Natural killer cell (primary cell): Measurements from ENCODE around the gene GSN. TPM values are rescaled to one million over a fixed set of nuclear protein-coding genes. Genes with fewer than 3 reads are reported as not detected.

ENCODE experiments used
- ATAC-seq, 3 donors: fragments of 150-1000 bp in 2 of 3; fragments of 200-7000 bp in 1 of 3; cut with Tn5 transposase; 1 replicate in 1 of 3; 2 replicates in 2 of 3; pipeline ENCODE4 v1.10.0; 2021; ENCODE audit warnings: mild to moderate bottlenecking in 2 of 3, moderate library complexity in 2 of 3
- DNase-seq, 2 donors: peaks; one replicate each; pipeline versions ENCODE4 v3.0.0 to v3.0.0-alpha.2; 2013 to 2021; ENCODE audit warnings: mixed read lengths in 1 of 2
- H3K27ac ChIP-seq: one replicate; pipeline ENCODE4 v1.5.1; 2013; ENCODE audit warnings: mild to moderate bottlenecking, low read length
- H3K27me3 ChIP-seq: one replicate; pipeline ENCODE4 v1.6.1; 2013; ENCODE audit warnings: low read length; ENCODE audit not compliant: control insufficient read depth, insufficient read depth
- H3K36me3 ChIP-seq: one replicate; pipeline ENCODE4 v1.6.1; 2013; ENCODE audit warnings: low read length; ENCODE audit not compliant: control insufficient read depth, insufficient read depth
- H3K4me1 ChIP-seq: one replicate; pipeline ENCODE4 v1.6.1; 2013; ENCODE audit warnings: low read length; ENCODE audit not compliant: control insufficient read depth, insufficient read depth
- H3K4me3 ChIP-seq: one replicate; pipeline ENCODE4 v1.5.1; 2013; ENCODE audit warnings: low read length
- H3K9me3 ChIP-seq: one replicate; pipeline ENCODE4 v1.6.1; 2013; ENCODE audit warnings: low read length; ENCODE audit not compliant: control insufficient read depth, insufficient read depth
- H3K27ac Mint-ChIP-seq, 2 donors: one replicate each; pipeline ENCODE4 v1.8.0; 2022; ENCODE audit warnings: mild to moderate bottlenecking in 2 of 2, mixed read lengths in 2 of 2, moderate library complexity in 1 of 2
- H3K27me3 Mint-ChIP-seq, 2 donors: one replicate each; pipeline ENCODE4 v1.8.0; 2022; ENCODE audit warnings: low read depth in 2 of 2, mixed read lengths in 2 of 2
- H3K36me3 Mint-ChIP-seq: one replicate; pipeline ENCODE4 v1.8.0; 2022; ENCODE audit warnings: mixed read lengths
- H3K4me1 Mint-ChIP-seq, 2 donors: one replicate each; pipeline ENCODE4 v1.8.0; 2022; ENCODE audit warnings: mixed read lengths in 2 of 2
- H3K4me3 Mint-ChIP-seq: one replicate; pipeline ENCODE4 v1.8.0; 2022; ENCODE audit warnings: mild to moderate bottlenecking, moderate library complexity, mixed read lengths
- H3K9me3 Mint-ChIP-seq, 2 donors: one replicate each; pipeline ENCODE4 v1.8.0; 2022; ENCODE audit warnings: mixed read lengths in 2 of 2
- WGBS: methylation state at CpG from one replicate; pipeline ENCODE4 v1.1.7; 2013; ENCODE audit warnings: missing lambda C conversion rate; ENCODE audit not compliant: insufficient coverage; 5-methylcytosine and 5-hydroxymethylcytosine counted together
- intact Hi-C: fragments of 100-400 bp; cut with micrococcal nuclease; formaldehyde crosslinking; loops from one replicate; pipeline ENCODE4 v1.14.2; 2022
- total RNA-seq, 4 donors: library from RNA; stranded (reverse); fragments of 120-200 nt in 1 of 4; gene quantifications; one replicate each; pipeline versions ENCODE4 v1.2.3 to v1.2.4, GENCODE V29; 2013 to 2022
- TF ChIP-seq, protein P1 (sequence below): fragments of 200-600 bp; IDR thresholded peaks from one replicate; pipeline ENCODE4 v1.8.0; 2022; ENCODE audit warnings: antibody characterized with exemption

Gene GSN
- total RNA-seq, 3 donors from 2014 or later (not counting 1 experiment from before 2014, with no cell fraction given) = 92.9 to 103 (median 103) TPM

GRCh38 chr9:121268851-121269641 is 1.1 kb downstream of the GSN start:
- H3K36me3 ChIP-seq = no peaks in the 10 kb centered on the region
- no peaks in the 10 kb centered on the region for H3K9me3 ChIP-seq
- no peaks in the 10 kb centered on the region for H3K9me3 Mint-ChIP-seq
- H3K4me1 ChIP-seq = peaks cover 59% of the 10 kb centered on the region
- WGBS = 25% methylated on average over 10 of the region's 12 CpGs
- peak overlapping the region; percentile 86 for H3K4me3 ChIP-seq
- intact Hi-C loops = no loop called here
- no peaks in the 10 kb centered on the region for H3K27me3 Mint-ChIP-seq
- DNase-seq (no peak), ATAC-seq (peak; percentile 30 to 47 (median 38))
- no peaks in the 10 kb centered on the region for H3K36me3 Mint-ChIP-seq
- H3K27me3 ChIP-seq = no peaks in the 10 kb centered on the region
- peak overlapping the region; percentile 26 for H3K27ac ChIP-seq
- H3K4me3 Mint-ChIP-seq = peak overlapping the region; percentile 94
- TF ChIP-seq, protein P1, sequence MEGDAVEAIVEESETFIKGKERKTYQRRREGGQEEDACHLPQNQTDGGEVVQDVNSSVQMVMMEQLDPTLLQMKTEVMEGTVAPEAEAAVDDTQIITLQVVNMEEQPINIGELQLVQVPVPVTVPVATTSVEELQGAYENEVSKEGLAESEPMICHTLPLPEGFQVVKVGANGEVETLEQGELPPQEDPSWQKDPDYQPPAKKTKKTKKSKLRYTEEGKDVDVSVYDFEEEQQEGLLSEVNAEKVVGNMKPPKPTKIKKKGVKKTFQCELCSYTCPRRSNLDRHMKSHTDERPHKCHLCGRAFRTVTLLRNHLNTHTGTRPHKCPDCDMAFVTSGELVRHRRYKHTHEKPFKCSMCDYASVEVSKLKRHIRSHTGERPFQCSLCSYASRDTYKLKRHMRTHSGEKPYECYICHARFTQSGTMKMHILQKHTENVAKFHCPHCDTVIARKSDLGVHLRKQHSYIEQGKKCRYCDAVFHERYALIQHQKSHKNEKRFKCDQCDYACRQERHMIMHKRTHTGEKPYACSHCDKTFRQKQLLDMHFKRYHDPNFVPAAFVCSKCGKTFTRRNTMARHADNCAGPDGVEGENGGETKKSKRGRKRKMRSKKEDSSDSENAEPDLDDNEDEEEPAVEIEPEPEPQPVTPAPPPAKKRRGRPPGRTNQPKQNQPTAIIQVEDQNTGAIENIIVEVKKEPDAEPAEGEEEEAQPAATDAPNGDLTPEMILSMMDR = no peak
- peaks cover 58 to 59% of the 10 kb centered on the region in 2 donors for H3K4me1 Mint-ChIP-seq
- peak overlapping the region; percentile 83 to 93 for H3K27ac Mint-ChIP-seq

GRCh38 chr9:121269642-121270254 is 1.8 kb downstream of the GSN start:
- no peaks in the 10 kb centered on the region for H3K27me3 ChIP-seq
- peaks cover 58 to 64% of the 10 kb centered on the region in 2 donors for H3K4me1 Mint-ChIP-seq
- peak overlapping the region; percentile 94 for H3K4me3 Mint-ChIP-seq
- DNase-seq = no peak
- TF ChIP-seq, protein P1 = no peak
- H3K36me3 ChIP-seq = no peaks in the 10 kb centered on the region
- 57% methylated on average over 5 of the region's 5 CpGs for WGBS
- H3K4me1 ChIP-seq = peaks cover 59% of the 10 kb centered on the region
- peak overlapping the region; percentile 86 for H3K4me3 ChIP-seq
- H3K9me3 ChIP-seq = no peaks in the 10 kb centered on the region
- H3K9me3 Mint-ChIP-seq = no peaks in the 10 kb centered on the region
- ATAC-seq = no peak
- intact Hi-C loops = loop anchor here (5.0 kb wide), 1 partner anchor 57 kb away; no protein-coding TSS in a partner anchor
- H3K27ac ChIP-seq = peak overlapping the region; percentile 26
- H3K27ac Mint-ChIP-seq = peak overlapping the region; percentile 83 to 93
- H3K27me3 Mint-ChIP-seq = no peaks in the 10 kb centered on the region
- H3K36me3 Mint-ChIP-seq = no peaks in the 10 kb centered on the region

GRCh38 chr9:121271368-121272341 is 3.7 kb downstream of the GSN start:
- no peak overlapping the region for H3K4me3 ChIP-seq
- WGBS = 40% methylated on average over 13 of the region's 13 CpGs
- Mint-ChIP-seq H3K9me3 (no peaks in the 10 kb centered on the region), H3K4me3 (peak overlapping the region; percentile 94), H3K27ac (peak overlapping the region; percentile 83 to 93), H3K36me3 (no peaks in the 10 kb centered on the region), H3K4me1 (peaks cover 58 to 68% of the 10 kb centered on the region in 2 donors), H3K27me3 (no peaks in the 10 kb centered on the region)
- H3K27ac ChIP-seq = peak overlapping the region; percentile 43
- peaks cover 59% of the 10 kb centered on the region for H3K4me1 ChIP-seq
- DNase-seq (no peak), ATAC-seq (peak; percentile 41 to 55 (median 44))
- intact Hi-C loops = loop anchor here (5.0 kb wide), 1 partner anchor 59 kb away; no protein-coding TSS in a partner anchor
- no peaks in the 10 kb centered on the region for H3K36me3 ChIP-seq
- H3K27me3 ChIP-seq = no peaks in the 10 kb centered on the region
- no peaks in the 10 kb centered on the region for H3K9me3 ChIP-seq
- TF ChIP-seq, protein P1 = no peak
